Measurements from ENCODE around the gene COX4I2.
"Not testable (repeated sequence)": the region's sequence is repeated elsewhere in the genome, so short reads cannot be mapped to it uniquely, and the experiment has no call there.

The COX4I2 gene

GRCh38 chr20:31638317-31638716, 605 bp downstream of the COX4I2 start:
- H3K27ac ChIP-seq: no peak overlapping the region
- no peak for TF ChIP-seq ZFX (IDR thresholded peaks at IDR 0.05; ENCODE audit: borderline replicate concordance)

- no peak overlapping the region for H3K27ac ChIP-seq
- TF ChIP-seq ZFX (IDR thresholded peaks at IDR 0.05; ENCODE audit: borderline replicate concordance): no peak
- no peak for TF ChIP-seq CTCF (IDR thresholded peaks at IDR 0.05)
Observed at GRCh38 chr20:31638816-31639215, 1.1 kb downstream of the COX4I2 start.

GRCh38 chr20:31640259-31640658, 2.5 kb downstream of the COX4I2 start:
- no peak overlapping the region for H3K27ac ChIP-seq
- TF ChIP-seq ZFX (IDR thresholded peaks at IDR 0.05; ENCODE audit: borderline replicate concordance): no peak
- TF ChIP-seq CTCF (IDR thresholded peaks at IDR 0.05): no peak

- TF ChIP-seq CTCF (IDR thresholded peaks at IDR 0.05) (no peak), ZFX (IDR thresholded peaks at IDR 0.05; ENCODE audit: borderline replicate concordance) (no peak)
- H3K27ac ChIP-seq: no peak overlapping the region
Observed at GRCh38 chr20:31641391-31641790, 3.7 kb downstream of the COX4I2 start.

- H3K27ac ChIP-seq: no peak overlapping the region
- no peak for TF ChIP-seq ZFX (IDR thresholded peaks at IDR 0.05; ENCODE audit: borderline replicate concordance)
- TF ChIP-seq CTCF (IDR thresholded peaks at IDR 0.05): no peak
Observed at GRCh38 chr20:31642837-31643236, 5.1 kb downstream of the COX4I2 start.

- TF ChIP-seq CTCF (IDR thresholded peaks at IDR 0.05) (no peak), ZFX (IDR thresholded peaks at IDR 0.05; ENCODE audit: borderline replicate concordance) (no peak)
- no peak overlapping the region for H3K27ac ChIP-seq
Observed at GRCh38 chr20:31643522-31643921, 5.8 kb downstream of the COX4I2 start.

GRCh38 chr20:31644701-31645100, 7.0 kb downstream of the COX4I2 start:
- H3K27ac ChIP-seq: no peak overlapping the region
- TF ChIP-seq CTCF (IDR thresholded peaks at IDR 0.05): no peak

- H3K27ac ChIP-seq: not testable (repeated sequence)
Observed at GRCh38 chr20:31648104-31648503, 10.4 kb downstream of the COX4I2 start.
